OCI-LY3 (cell line): ENCODE results near the gene ARMH4.

Source experiments
- CTCF ChIP-seq: fragments of 200-600, 300-600 bp; sonication (generic); IDR thresholded peaks from 2 replicates; pipeline ENCODE4 v1.5.1; 2014; ENCODE audit warnings: antibody characterized with exemption, low read length, low read depth
- EZH2phosphoT487 ChIP-seq: fragments of 200-600 bp; shearing (Covaris generic); IDR thresholded peaks from 2 replicates; pipeline ENCODE4 v1.6.1; 2018; ENCODE audit warnings: antibody characterized with exemption, mixed run types, low read depth

- no peak for TF ChIP-seq CTCF
- no peak for TF ChIP-seq EZH2phosphoT487
Measured at GRCh38 chr14:57970594-57970993, 181.4 kb downstream of the ARMH4 start.
